Aorta (tissue), 5 donors: ENCODE measurements around the gene NPAS2. TPM values are rescaled to one million over a fixed set of nuclear protein-coding genes. Genes with fewer than 3 reads are reported as not detected.
A peak's percentile ranks its signal among the peaks of the same experiment; 100 is the strongest.

Source experiments
- ATAC-seq: fragments of 200-7000 bp; cut with Tn5 transposase; one replicate; pipeline ENCODE4 v1.9.1; 2022; ENCODE audit warnings: moderate library complexity; ENCODE audit not compliant: low FRiP score
- DNase-seq, 2 donors: peaks; one replicate each; pipeline ENCODE4 v3.0.0-alpha.2; 2020
- H3K27ac ChIP-seq, 2 donors: one replicate each; pipeline ENCODE4 v1.5.1; 2013; ENCODE audit warnings: low read length in 2 of 2, mild to moderate bottlenecking in 2 of 2, moderate library complexity in 2 of 2, control low read depth in 1 of 2, inconsistent platforms in 1 of 2, low read depth in 1 of 2
- H3K27me3 ChIP-seq, 2 donors: one replicate each; pipeline ENCODE4 v1.6.1; 2013; ENCODE audit warnings: control low read depth in 1 of 2, low read length in 1 of 2, mild to moderate bottlenecking in 1 of 2, moderate library complexity in 1 of 2; ENCODE audit not compliant: insufficient read depth in 2 of 2, control insufficient read depth in 1 of 2
- H3K36me3 ChIP-seq, 2 donors: one replicate each; pipeline ENCODE4 v1.6.1; 2013; ENCODE audit warnings: control low read depth in 1 of 2, low read length in 1 of 2, mild to moderate bottlenecking in 1 of 2; ENCODE audit not compliant: insufficient read depth in 2 of 2, control insufficient read depth in 1 of 2
- H3K4me1 ChIP-seq, 2 donors: one replicate each; pipeline ENCODE4 v1.6.1; 2013; ENCODE audit warnings: low read length in 2 of 2, control low read depth in 1 of 2, mild to moderate bottlenecking in 1 of 2, moderate library complexity in 1 of 2; ENCODE audit not compliant: insufficient read depth in 2 of 2, control insufficient read depth in 1 of 2
- H3K4me3 ChIP-seq, 2 donors: one replicate each; pipeline ENCODE4 v1.5.1; 2013; ENCODE audit warnings: low read length in 2 of 2, control low read depth in 1 of 2, mild to moderate bottlenecking in 1 of 2
- H3K9me3 ChIP-seq: one replicate; pipeline ENCODE4 v1.6.1; 2013; ENCODE audit warnings: mild to moderate bottlenecking, low read length; ENCODE audit not compliant: control insufficient read depth
- WGBS, 2 donors: extraction: QIAGEN DNeasy Blood & Tissue Kit; methylation state at CpG; one replicate each; pipeline ENCODE4 v1.1.7; 2013; 5-methylcytosine and 5-hydroxymethylcytosine counted together
- intact Hi-C, 2 donors: fragments of 100-400 bp; cut with DNase I; formaldehyde crosslinking; loops; one replicate each; pipeline versions ENCODE4 v1.14.2 to v1.15.0; 2022
- polyA plus RNA-seq, 2 donors: library from polyadenylated mRNA; stranded (reverse); fragments of 200-250 nt; gene quantifications; one replicate each; pipeline ENCODE4 v1.2.3, GENCODE V29; 2013
- total RNA-seq, 2 donors: library from RNA; stranded (reverse); fragmentation: NEBNext Ultra II Directional; extraction: Animal tissue kit (Norgen Biotek cat#: 25700); gene quantifications; one replicate each; pipeline ENCODE4 v1.2.1, GENCODE V29; 2021
- donor health status: healthy with polysubstance abuse.
- donor health status: Bipolar disorder and iron deficiency.
- donor health status: DM: no; HTN: no; CAD: no.
- donor health status: DM: no; HTN: no; CAD: no.
- donor health status: DM: yes; HTN: yes; CAD: no.

Gene NPAS2
- total and polyA plus RNA-seq, 4 donors, result 7.8 to 42.0 (median 24.2) TPM

GRCh38 chr2:100833331-100833730 lies 13.4 kb downstream of the NPAS2 start:
- no peak overlapping the region for H3K4me3 ChIP-seq
- ATAC-seq, result no peak
- H3K36me3 ChIP-seq, result no peaks in the 10 kb centered on the region
- intact Hi-C loops, result no loop called here
- DNase-seq, result no peak
- H3K27ac ChIP-seq, result peak overlapping the region; percentile 5 to 64
- H3K27me3 ChIP-seq, result no peaks in the 10 kb centered on the region
- peaks cover 0 to 2% of the 10 kb centered on the region in 2 donors for H3K4me1 ChIP-seq
- WGBS, 2 donors, result 72 to 87% methylated on average over 1 of the region's 1 CpG
- H3K9me3 ChIP-seq, result no peaks in the 10 kb centered on the region

GRCh38 chr2:100834221-100834620 lies 14.3 kb downstream of the NPAS2 start:
- DNase-seq (no peak), ATAC-seq (no peak)
- intact Hi-C loops, result no loop called here
- no peaks in the 10 kb centered on the region for H3K9me3 ChIP-seq
- H3K27ac ChIP-seq, result no peak overlapping the region
- no peak overlapping the region for H3K4me3 ChIP-seq
- H3K27me3 ChIP-seq, result no peaks in the 10 kb centered on the region
- no peaks in the 10 kb centered on the region for H3K36me3 ChIP-seq
- H3K4me1 ChIP-seq, result peaks cover 0 to 2% of the 10 kb centered on the region in 2 donors
- WGBS, 2 donors, result 66 to 75% methylated on average over 10 of the region's 10 CpGs

GRCh38 chr2:100835006-100835659 lies 15.2 kb downstream of the NPAS2 start:
- intact Hi-C loops, result no loop called here
- no peaks in the 10 kb centered on the region for H3K9me3 ChIP-seq
- DNase-seq (no peak), ATAC-seq (no peak)
- H3K27ac ChIP-seq, result no peak overlapping the region
- H3K4me3 ChIP-seq, result no peak overlapping the region
- no peaks in the 10 kb centered on the region for H3K27me3 ChIP-seq
- H3K36me3 ChIP-seq, result no peaks in the 10 kb centered on the region
- WGBS, 2 donors, result 51 to 73% methylated on average over 16 of the region's 16 CpGs
- H3K4me1 ChIP-seq, result peaks cover 0 to 2% of the 10 kb centered on the region in 2 donors

GRCh38 chr2:100840519-100840918 lies 20.6 kb downstream of the NPAS2 start:
- 40 to 60% methylated on average over 7 of the region's 7 CpGs for WGBS, 2 donors

GRCh38 chr2:100842241-100842922 lies 22.4 kb downstream of the NPAS2 start:
- intact Hi-C loops, result no loop called here
- no peak for ATAC-seq
- 93 to 94% methylated on average over 9 of the region's 9 CpGs for WGBS, 2 donors
- Histone ChIP-seq H3K27me3 (no peaks in the 10 kb centered on the region), H3K36me3 (no peaks in the 10 kb centered on the region), H3K9me3 (no peaks in the 10 kb centered on the region), H3K27ac (no peak overlapping the region), H3K4me1 (no peaks in the 10 kb centered on the region), H3K4me3 (no peak overlapping the region)
- DNase-seq, result no peak

More at GRCh38 chr2:100840519-100840918, 20.6 kb downstream of the NPAS2 start:
- Histone ChIP-seq H3K4me3 (no peak overlapping the region), H3K27ac (no peak overlapping the region), H3K27me3 (no peaks in the 10 kb centered on the region), H3K36me3 (no peaks in the 10 kb centered on the region), H3K9me3 (no peaks in the 10 kb centered on the region), H3K4me1 (peaks cover 0 to 2% of the 10 kb centered on the region in 2 donors)
- no peak for DNase-seq
- intact Hi-C loops, result no loop called here
- no peak for ATAC-seq

- intact Hi-C loops, result no loop called here
- no peak for DNase-seq
- H3K27me3 ChIP-seq, result no peaks in the 10 kb centered on the region
- H3K36me3 ChIP-seq, result no peaks in the 10 kb centered on the region
- no peak overlapping the region for H3K27ac ChIP-seq
- 79 to 80% methylated on average over 7 of the region's 7 CpGs for WGBS, 2 donors
- no peak for ATAC-seq
- H3K4me1 ChIP-seq, result no peaks in the 10 kb centered on the region
- no peak overlapping the region for H3K4me3 ChIP-seq
- no peaks in the 10 kb centered on the region for H3K9me3 ChIP-seq
Measured at GRCh38 chr2:100844514-100844913, 24.6 kb downstream of the NPAS2 start.

- Histone ChIP-seq H3K9me3 (no peaks in the 10 kb centered on the region), H3K36me3 (no peaks in the 10 kb centered on the region), H3K27me3 (no peaks in the 10 kb centered on the region), H3K27ac (no peak overlapping the region), H3K4me1 (no peaks in the 10 kb centered on the region), H3K4me3 (no peak overlapping the region)
- no peak for ATAC-seq
- 62 to 73% methylated on average over 5 of the region's 5 CpGs for WGBS, 2 donors
- intact Hi-C loops, result no loop called here
- DNase-seq, result no peak
Measured at GRCh38 chr2:100845141-100845991, 25.4 kb downstream of the NPAS2 start.

GRCh38 chr2:100846716-100847115 lies 26.8 kb downstream of the NPAS2 start:
- WGBS, 2 donors, result 90 to 95% methylated on average over 2 of the region's 2 CpGs
- intact Hi-C loops, result no loop called here
- Histone ChIP-seq H3K27ac (no peak overlapping the region), H3K36me3 (no peaks in the 10 kb centered on the region), H3K4me3 (no peak overlapping the region), H3K9me3 (no peaks in the 10 kb centered on the region), H3K27me3 (no peaks in the 10 kb centered on the region), H3K4me1 (no peaks in the 10 kb centered on the region)
- ATAC-seq, result no peak
- no peak for DNase-seq
